Ishikawa (cell line): ENCODE measurements around the gene GNG12.

Experiments
- CEBPB ChIP-seq: IDR thresholded peaks from 2 replicates; pipeline ENCODE4 v1.6.1; 2012
- CREB1 ChIP-seq: IDR thresholded peaks from 2 replicates; pipeline ENCODE4 v1.6.1; 2012; ENCODE audit warnings: low read depth
- EGR1 ChIP-seq: IDR thresholded peaks from 2 replicates; pipeline ENCODE4 v1.6.1; 2012
- EP300 ChIP-seq: IDR thresholded peaks from 2 replicates; pipeline ENCODE4 v1.6.1; 2012; ENCODE audit warnings: borderline replicate concordance
- FOXM1 ChIP-seq: IDR thresholded peaks from 2 replicates; pipeline ENCODE4 v1.6.1; 2012; ENCODE audit warnings: low read depth, borderline replicate concordance
- MAX ChIP-seq: IDR thresholded peaks from 2 replicates; pipeline ENCODE4 v1.6.1; 2012
- NFIC ChIP-seq: IDR thresholded peaks from 2 replicates; pipeline ENCODE4 v1.6.1; 2012
- RAD21 ChIP-seq: IDR thresholded peaks from 2 replicates; pipeline ENCODE4 v1.6.1; 2012; ENCODE audit warnings: low read depth
- REST ChIP-seq: IDR thresholded peaks from 2 replicates; pipeline ENCODE4 v1.6.1; 2012; ENCODE audit warnings: low read depth, mild to moderate bottlenecking
- TAF1 ChIP-seq: IDR thresholded peaks from 2 replicates; pipeline ENCODE4 v1.6.1; 2012; ENCODE audit warnings: low read depth, mild to moderate bottlenecking
- TCF12 ChIP-seq: IDR thresholded peaks from 2 replicates; pipeline ENCODE4 v1.6.1; 2012; ENCODE audit warnings: low read depth
- TEAD4 ChIP-seq: IDR thresholded peaks from 2 replicates; pipeline ENCODE4 v1.6.1; 2012
- USF1 ChIP-seq: IDR thresholded peaks from 2 replicates; pipeline ENCODE4 v1.6.1; 2012
- YY1 ChIP-seq: IDR thresholded peaks from 2 replicates; pipeline ENCODE4 v1.6.1; 2012; ENCODE audit warnings: low read depth
- ZBTB7A ChIP-seq: IDR thresholded peaks from 2 replicates; pipeline ENCODE4 v1.6.1; 2012; ENCODE audit warnings: low read depth

Gene GNG12

GRCh38 chr1:67792741-67793458 lies 40.4 kb downstream of the GNG12 start:
- TF ChIP-seq CEBPB (no peak), ZBTB7A (no peak), EP300 (no peak)

GRCh38 chr1:67792103-67792502 lies 41.2 kb downstream of the GNG12 start:
- TF ChIP-seq EP300: no peak
- no peak for TF ChIP-seq EGR1

GRCh38 chr1:67791686-67792085 lies 41.6 kb downstream of the GNG12 start:
- TF ChIP-seq EP300 (no peak), FOXM1 (no peak), ZBTB7A (no peak), TEAD4 (0 out of 2 replicates have a peak, but pooled peaks have one; percentile 19)

- TF ChIP-seq TAF1 (no peak), EGR1 (no peak), MAX (no peak), ZBTB7A (no peak), FOXM1 (no peak), CREB1 (no peak), USF1 (no peak), YY1 (no peak), NFIC (no peak), CEBPB (no peak), TEAD4 (no peak), EP300 (no peak)
These were observed 42.0 kb downstream of the GNG12 start for GRCh38 chr1:67791261-67791660.

- TF ChIP-seq RAD21 (no peak), TEAD4 (no peak), NFIC (no peak), YY1 (no peak)
These were observed 43.0 kb downstream of the GNG12 start for GRCh38 chr1:67790201-67790692.

- TF ChIP-seq TCF12 (no peak), CREB1 (no peak), YY1 (no peak), TEAD4 (no peak), MAX (no peak), NFIC (no peak), USF1 (no peak), CEBPB (no peak), EP300 (no peak), ZBTB7A (no peak), TAF1 (no peak)
These were observed 43.7 kb downstream of the GNG12 start for GRCh38 chr1:67789551-67789950.

- TF ChIP-seq FOXM1 (no peak), NFIC (no peak), TAF1 (no peak), YY1 (no peak), TEAD4 (no peak), ZBTB7A (no peak), EP300 (no peak), CEBPB (no peak), EGR1 (no peak), USF1 (no peak), REST (no peak), CREB1 (no peak), RAD21 (no peak), MAX (no peak)
These were observed 44.4 kb downstream of the GNG12 start for GRCh38 chr1:67788904-67789303.
